Globus pallidus (tissue), 1 donor: ENCODE results near the gene PTGES2.

Experiments
- DNase-seq: peaks from one replicate; pipeline ENCODE4 v3.0.0-alpha.2; 2015; ENCODE audit warnings: low spot score

PTGES2 gene

GRCh38 chr9:128127568-128127989 lies at the start of gene PTGES2:
TSS of gene PTGES2 (minus strand) at chr9:128127729. CDS start at chr9:128127717, 12 bp downstream.
- peak; percentile 87 for DNase-seq

- DNase-seq: no peak
These were observed 48.2 kb upstream of the PTGES2 start for GRCh38 chr9:128175726-128176125.

GRCh38 chr9:128175102-128175563 lies 47.6 kb upstream of the PTGES2 start:
- DNase-seq: no peak

DNA sequence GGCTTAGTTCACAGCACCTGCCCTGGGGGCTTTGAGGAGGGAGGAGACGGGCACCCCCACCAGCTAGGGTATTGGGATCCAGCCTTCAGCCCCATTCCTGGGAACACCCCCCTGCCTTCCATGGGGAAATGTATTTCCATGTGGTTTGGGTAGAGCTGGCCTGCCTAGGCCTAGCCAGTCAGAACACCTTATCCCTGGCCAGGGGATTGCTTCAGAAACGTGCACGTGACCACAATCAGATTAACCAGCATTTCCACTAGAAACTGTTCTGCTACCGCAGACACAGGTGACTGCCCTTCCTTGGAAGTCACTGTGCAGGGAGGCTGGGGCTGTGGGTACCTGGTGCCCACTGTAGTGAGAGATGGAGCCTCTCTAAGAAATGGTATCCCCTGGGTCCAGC lies 46.5 kb upstream of the PTGES2 start:
- no peak for DNase-seq

- DNase-seq: no peak
These were observed 42.4 kb upstream of the PTGES2 start for GRCh38 chr9:128169925-128170324.

GRCh38 chr9:128169492-128169891 lies 42.0 kb upstream of the PTGES2 start:
- no peak for DNase-seq

DNA sequence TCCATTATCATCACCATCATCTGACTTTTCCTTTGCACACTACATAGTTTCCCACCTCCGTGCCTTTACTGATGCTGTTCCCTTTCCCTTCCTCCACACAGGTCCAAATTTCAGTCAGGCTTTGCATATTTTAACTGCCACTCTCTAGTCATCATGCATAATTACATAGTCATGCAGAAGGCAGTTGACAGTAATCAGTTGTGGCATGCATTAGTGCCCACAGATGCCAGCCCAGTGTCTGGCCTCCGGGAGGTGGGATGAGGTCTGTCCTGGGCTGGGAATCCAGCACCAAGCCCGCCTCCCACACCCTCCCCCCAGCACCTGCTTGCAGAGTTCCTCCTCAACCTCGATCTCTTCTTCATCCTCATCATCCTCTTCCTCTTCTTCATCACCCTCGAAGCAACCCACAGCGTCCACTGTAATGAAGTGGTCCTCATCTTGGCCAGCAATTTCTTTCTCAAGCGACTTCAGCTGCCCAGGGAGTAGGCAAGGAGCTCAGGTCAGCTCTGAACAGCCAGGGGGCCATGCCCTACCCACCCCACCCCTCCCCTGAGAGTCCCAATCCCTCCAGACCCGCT lies 41.3 kb upstream of the PTGES2 start:
- no peak for DNase-seq

- DNase-seq: no peak
These were observed 39.7 kb upstream of the PTGES2 start for GRCh38 chr9:128167209-128167608.

DNA sequence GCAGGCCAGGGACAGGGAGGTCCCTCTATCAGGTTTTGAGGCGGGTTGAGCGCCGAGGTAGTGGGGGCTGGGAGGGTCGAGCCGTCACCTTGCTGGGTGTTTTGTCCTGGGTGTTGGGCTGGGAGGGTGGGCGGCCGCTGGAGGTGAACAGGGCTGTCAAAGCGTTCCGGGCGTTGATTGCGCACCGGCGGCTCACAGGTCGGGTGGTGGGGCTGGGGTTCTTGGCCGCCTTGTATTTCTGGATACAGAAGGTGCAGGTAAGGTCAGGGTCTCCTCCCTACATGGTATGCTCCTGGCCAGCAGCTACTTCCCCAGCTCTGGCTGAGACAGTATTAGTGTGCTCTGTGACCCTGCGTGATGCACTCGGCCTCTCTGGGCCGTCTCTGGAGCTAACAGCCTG lies 38.6 kb upstream of the PTGES2 start:
- DNase-seq: no peak

GRCh38 chr9:128164307-128164885 lies 36.9 kb upstream of the PTGES2 start:
- no peak for DNase-seq

- no peak for DNase-seq
These were observed 36.2 kb upstream of the PTGES2 start for GRCh38 chr9:128163523-128164306.

DNA sequence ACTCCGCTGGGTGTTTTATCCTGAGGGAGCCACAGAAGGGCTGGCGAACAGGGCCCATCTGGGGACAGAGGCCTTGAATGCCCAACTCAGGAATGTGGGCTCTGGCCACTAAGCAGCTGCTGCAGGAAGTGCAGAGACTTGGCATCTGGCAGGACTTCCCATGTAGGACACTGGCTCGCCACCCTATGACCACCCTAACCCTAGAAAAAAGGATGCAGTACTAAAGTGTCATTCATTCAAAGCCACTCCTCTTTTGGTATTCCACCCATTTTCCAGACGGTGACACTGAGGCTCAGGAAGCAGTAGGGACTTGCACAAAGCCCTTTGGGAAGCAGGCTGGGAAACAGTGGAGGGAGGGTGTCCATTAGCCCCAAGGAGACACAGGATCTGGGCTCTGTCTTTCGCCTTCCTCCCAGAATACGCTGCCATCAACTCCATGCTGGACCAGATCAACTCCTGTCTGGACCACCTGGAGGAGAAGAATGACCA lies 35.5 kb upstream of the PTGES2 start:
- no peak for DNase-seq

DNA sequence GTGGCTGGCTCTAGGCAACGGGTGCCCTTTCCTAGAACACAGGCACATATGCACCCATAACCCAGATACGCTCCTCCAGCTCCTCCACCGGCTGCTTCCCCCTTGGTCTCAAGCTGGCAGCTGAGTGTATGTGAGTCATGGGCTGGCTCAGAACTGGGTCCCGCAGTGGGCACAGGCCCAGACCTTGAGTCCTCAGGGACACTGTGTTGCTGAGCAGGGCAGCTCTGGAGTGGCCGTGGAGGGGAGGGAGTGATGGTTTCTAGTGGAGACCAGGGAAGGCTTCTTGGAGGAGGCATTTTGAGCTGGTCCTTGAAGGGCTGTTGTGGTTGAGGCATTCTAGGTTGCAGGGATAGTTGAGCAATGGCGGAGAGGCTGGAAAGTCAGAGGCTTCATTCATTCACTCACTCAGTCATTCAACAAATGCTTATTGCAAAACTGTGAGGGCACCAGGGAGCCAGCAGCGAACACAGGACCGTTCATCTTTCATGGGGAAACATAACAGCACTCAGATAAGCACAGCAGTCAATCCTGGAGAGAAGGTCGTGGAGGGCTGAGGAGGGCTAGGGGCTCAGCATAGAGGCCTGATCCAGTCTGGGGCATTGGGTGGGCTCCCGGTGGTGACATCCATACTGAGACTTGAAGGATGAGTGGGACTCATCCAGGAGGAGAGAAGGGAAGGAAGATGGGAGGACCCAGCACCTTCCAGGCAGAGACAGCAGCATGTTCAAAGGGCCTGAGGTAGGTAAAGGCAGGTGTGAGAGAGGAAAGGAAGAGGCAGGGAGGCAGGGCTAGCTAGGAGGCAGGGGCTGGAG lies 34.9 kb upstream of the PTGES2 start:
- DNase-seq: no peak

- no peak for DNase-seq
These were observed 33.8 kb upstream of the PTGES2 start for GRCh38 chr9:128161215-128161902.

GRCh38 chr9:128160603-128160987 lies 33.1 kb upstream of the PTGES2 start:
- no peak for DNase-seq

DNA sequence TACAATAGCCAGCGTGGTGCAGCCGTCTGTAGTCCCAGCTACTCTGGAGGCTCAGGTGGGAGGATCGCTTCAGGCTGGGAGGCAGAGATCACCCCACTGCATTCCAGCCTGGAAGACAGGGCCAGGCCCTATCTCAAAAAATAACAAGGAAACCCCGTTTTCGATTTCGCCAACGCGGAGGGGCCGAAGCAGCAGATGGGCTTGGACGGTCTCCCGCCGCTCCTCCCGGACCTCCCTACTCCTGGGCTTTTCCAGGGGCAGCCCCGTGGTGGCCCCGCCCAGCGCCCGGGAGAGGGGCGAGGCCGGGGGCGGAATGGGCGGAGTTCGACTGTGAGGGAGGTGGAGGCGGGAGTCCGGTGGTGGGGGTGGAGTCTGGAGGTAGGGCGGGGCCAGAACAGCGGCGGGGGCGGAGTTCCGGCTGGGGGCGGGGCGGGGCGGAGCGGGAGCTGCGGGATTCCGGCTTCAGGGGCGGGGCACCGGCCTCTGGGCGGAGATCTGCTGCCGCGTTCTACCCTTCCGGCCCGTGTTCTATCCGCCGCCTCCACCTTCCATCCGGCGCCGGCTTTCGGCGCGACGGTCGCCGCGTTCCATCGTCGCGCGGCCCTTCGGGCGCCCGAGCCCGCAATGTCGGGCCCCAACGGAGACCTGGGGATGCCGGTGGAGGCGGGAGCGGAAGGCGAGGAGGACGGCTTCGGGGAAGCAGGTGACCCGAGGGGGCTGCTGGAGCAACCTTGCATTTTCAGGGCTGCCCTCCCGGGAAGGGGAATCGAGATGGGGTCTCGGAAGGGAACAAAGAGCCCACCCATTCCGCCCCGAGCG lies 32.5 kb upstream of the PTGES2 start, which contains the start of gene BBLN:
BBLN (plus strand) TSS at position 482 of the 819 bp plus-strand sequence; CDS start at position 625, 143 bp downstream.
- peak; percentile 92 for DNase-seq

DNA sequence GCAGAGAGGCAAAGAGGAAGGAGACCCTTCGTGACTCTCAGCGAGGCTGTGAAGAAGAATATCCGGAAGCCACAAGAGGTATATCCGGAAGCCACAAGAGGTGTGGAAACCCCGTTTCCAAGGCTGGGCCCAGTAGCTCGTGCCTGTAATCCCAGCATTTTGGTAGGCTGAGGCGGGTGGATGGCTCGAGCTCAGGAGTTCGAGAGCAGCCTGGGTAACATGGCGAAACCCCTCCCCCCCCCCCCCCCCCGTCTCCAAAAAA lies 31.9 kb upstream of the PTGES2 start:
- no peak for DNase-seq

DNA sequence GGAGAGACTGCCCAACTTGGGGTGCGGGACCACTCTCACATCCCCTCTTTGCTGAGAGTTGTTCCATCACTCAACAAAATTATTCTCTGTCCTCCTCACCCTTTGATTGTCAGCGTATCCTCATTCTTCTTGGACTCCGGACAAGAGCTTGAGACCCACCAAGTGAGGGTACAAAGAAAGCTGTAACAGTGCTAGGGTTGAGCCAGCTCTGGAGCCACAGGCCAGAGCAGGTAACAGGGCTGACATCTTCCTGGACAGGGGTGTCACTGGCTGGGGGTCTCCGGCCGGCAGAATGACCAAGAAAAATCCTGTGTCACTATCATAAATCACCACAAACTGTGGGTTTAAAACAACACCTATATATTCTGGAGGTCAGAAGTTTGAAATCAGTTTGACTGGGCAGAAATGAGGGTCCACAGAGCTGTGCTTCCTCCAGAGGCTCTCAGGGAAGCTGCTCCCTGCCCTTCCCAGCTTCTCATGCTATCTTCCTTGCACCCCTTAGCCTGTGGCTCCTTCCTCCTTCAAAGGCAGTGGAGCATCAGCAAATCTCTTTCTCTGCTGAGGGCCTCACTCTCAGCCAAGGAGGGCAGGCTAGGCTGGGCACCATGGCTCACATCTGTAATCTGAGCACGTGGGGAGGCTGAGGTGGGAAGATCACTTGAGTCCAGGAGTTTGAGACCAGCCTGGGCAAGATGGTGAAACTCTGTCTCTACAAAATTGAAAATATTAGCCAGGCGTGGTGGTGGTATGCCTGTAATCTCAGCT lies 28.4 kb upstream of the PTGES2 start:
- no peak for DNase-seq

DNA sequence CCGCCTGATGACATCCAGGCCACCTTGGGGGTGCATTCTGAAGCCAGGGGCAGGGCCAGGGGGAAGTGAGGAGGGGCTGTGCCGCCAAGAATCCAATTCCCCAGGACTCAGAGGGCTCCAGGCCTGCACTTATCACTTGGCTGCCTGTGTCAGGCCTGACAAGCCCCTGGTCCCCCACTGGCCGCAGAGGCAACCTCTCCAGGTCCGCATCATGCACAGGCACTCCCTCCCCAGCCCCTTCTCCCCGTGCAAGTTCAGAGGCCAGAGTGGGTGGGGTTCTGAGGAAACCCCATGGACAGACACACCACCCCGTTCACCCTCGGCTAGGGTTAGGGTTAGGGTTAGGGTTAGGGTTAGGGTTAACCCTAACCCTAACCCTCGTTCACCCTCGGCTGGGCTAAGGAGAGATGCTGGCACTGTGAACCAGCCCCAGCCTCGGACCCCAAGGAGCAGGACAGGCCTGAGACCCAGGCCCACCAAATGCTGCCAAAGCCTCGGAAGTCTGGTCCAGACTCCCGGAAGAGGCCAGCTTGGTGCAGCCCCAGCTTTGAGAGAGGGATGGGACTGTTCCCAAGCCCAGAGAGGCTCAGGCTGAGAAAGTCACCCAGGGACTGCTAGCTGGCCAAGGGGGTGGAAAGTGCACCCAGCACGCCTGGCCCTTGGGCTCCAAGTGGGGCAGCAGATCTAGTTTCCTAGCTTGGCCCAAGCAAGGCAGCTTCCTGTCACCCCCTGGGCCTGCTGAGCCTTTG lies 26.6 kb upstream of the PTGES2 start:
- no peak for DNase-seq
